NCI-H1092 treated with DMSO at 0.1 percent for 48 hours (cell line): ENCODE data around the gene PCGF3.
A peak's percentile ranks its signal among the peaks of the same experiment; 100 is the strongest.

Experiments used
- DNase-seq: peaks from one replicate; lab custom pipeline; 2025; lab: John Stamatoyannopoulos, UW

PCGF3 gene

GRCh38 chr4:784401-785331 is 79.0 kb downstream of the PCGF3 start:
- no peak for DNase-seq

- DNase-seq, result no peak
Observed at GRCh38 chr4:785332-786073, 79.9 kb downstream of the PCGF3 start.

- no peak for DNase-seq
Observed at GRCh38 chr4:786074-786741, 80.6 kb downstream of the PCGF3 start.

GRCh38 chr4:786861-787300 is 81.2 kb downstream of the PCGF3 start:
- no peak for DNase-seq

GRCh38 chr4:787561-787981 is 81.9 kb downstream of the PCGF3 start:
- DNase-seq, result no peak

- DNase-seq, result no peak
Observed at GRCh38 chr4:788006-788635, 82.5 kb downstream of the PCGF3 start.

- DNase-seq, result no peak
Observed at GRCh38 chr4:788636-789297, 83.1 kb downstream of the PCGF3 start.

GRCh38 chr4:789571-790465 is 84.2 kb downstream of the PCGF3 start:
- no peak for DNase-seq

- no peak for DNase-seq
Observed at GRCh38 chr4:790466-790820, 84.8 kb downstream of the PCGF3 start.

GRCh38 chr4:791252-791897 is 85.7 kb downstream of the PCGF3 start:
- no peak for DNase-seq

GRCh38 chr4:791898-792625 is 86.4 kb downstream of the PCGF3 start:
- no peak for DNase-seq

- no peak for DNase-seq
Observed at GRCh38 chr4:792626-793092, 87.0 kb downstream of the PCGF3 start.

- no peak for DNase-seq
Observed at GRCh38 chr4:793093-793861, 87.6 kb downstream of the PCGF3 start.

GRCh38 chr4:793941-794621 is 88.4 kb downstream of the PCGF3 start:
- DNase-seq, result no peak

- peak; percentile 32 for DNase-seq
Observed at GRCh38 chr4:794900-795725, 89.5 kb downstream of the PCGF3 start.

GRCh38 chr4:795726-796119 is 90.1 kb downstream of the PCGF3 start:
- no peak for DNase-seq

GRCh38 chr4:796206-796605 is 90.6 kb downstream of the PCGF3 start:
- DNase-seq, result no peak
